ENCODE results near the gene PRRX2. TPM values are rescaled to one million over a fixed set of nuclear protein-coding genes. Genes with fewer than 3 reads are reported as not detected.
A peak's percentile ranks its signal among the peaks of the same experiment; 100 is the strongest.

The PRRX2 gene
- polyA plus RNA-seq, 1 donor (not counting 4 experiments of a cell fraction or from before 2014, with no cell fraction given) = not detected

DNA sequence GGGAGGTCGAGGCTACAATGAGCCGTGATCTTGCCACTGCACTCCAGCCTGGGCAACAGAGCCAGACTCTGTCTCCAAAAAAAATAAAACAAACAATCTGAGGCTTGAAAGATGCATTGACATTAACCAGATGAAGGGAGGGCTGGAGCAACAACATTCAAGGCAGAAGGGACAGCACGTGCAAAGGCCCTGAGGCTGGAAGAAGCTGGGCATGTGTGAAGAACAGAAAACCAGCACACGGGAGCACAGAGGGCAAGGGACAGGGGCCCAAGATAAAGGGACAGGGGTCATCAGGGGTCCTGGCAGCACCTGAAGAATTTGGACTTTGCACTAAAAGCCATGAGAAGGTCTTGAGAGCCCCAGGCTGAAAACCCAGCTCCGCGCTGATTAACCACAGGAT lies 84.1 kb downstream of the PRRX2 start:
- no peaks in the 10 kb centered on the region for H3K9me3 ChIP-seq (ENCODE audit: control insufficient read depth, low read depth, low read length)
- H3K4me3 ChIP-seq (ENCODE audit: control insufficient read depth in 2 of 3, extremely low read depth in 1 of 3, insufficient read depth in 2 of 3, low read depth in 1 of 3, low read length in 3 of 3) = no peak overlapping the region
- DNase-seq (ENCODE audit: low read depth, low spot score) = no peak
- peaks cover 0 to 3% of the 10 kb centered on the region in 2 experiments for H3K36me3 ChIP-seq (ENCODE audit: control insufficient read depth in 2 of 2, extremely low read depth in 1 of 2, insufficient read depth in 2 of 2, low read length in 2 of 2)
- no peak overlapping the region for H2AFZ ChIP-seq (ENCODE audit: control insufficient read depth, low read length)
- FAIRE-seq = no peak
- dilution Hi-C loops (cut with MboI; ENCODE audit: extremely low pct_ligation_motif_present, low sequenced_read_pairs) = no loop called here
- no peaks in the 10 kb centered on the region for H3K27me3 ChIP-seq (ENCODE audit: control insufficient read depth, extremely low read depth, insufficient read depth, low read length)
- H3K79me2 ChIP-seq (ENCODE audit: control insufficient read depth, insufficient read depth, low read length) = no peaks in the 10 kb centered on the region
- no peaks in the 10 kb centered on the region for H4K20me1 ChIP-seq (ENCODE audit: control insufficient read depth, extremely low read depth, insufficient read depth, low read length)
- H3K9me1 ChIP-seq (ENCODE audit: control insufficient read depth, extremely low read depth, insufficient read depth, low read length) = no peaks in the 10 kb centered on the region
- H3K27ac ChIP-seq (ENCODE audit: control insufficient read depth, insufficient read depth, low read length) = peak overlapping the region; percentile 45
- peaks cover 54% of the 10 kb centered on the region for H3K4me1 ChIP-seq (ENCODE audit: control insufficient read depth, extremely low read depth, insufficient read depth, low read length)
- peak overlapping the region; percentile 14 for H3K9ac ChIP-seq (ENCODE audit: control insufficient read depth, extremely low read depth, insufficient read depth, low read length)
- H3K4me2 ChIP-seq (ENCODE audit: control insufficient read depth, extremely low read depth, insufficient read depth, low read depth, low read length) = peak overlapping the region; percentile 61
- TF ChIP-seq EZH2 (IDR thresholded peaks at IDR 0.05; ENCODE audit: low read length) = no peak
- TF ChIP-seq, protein P1, sequence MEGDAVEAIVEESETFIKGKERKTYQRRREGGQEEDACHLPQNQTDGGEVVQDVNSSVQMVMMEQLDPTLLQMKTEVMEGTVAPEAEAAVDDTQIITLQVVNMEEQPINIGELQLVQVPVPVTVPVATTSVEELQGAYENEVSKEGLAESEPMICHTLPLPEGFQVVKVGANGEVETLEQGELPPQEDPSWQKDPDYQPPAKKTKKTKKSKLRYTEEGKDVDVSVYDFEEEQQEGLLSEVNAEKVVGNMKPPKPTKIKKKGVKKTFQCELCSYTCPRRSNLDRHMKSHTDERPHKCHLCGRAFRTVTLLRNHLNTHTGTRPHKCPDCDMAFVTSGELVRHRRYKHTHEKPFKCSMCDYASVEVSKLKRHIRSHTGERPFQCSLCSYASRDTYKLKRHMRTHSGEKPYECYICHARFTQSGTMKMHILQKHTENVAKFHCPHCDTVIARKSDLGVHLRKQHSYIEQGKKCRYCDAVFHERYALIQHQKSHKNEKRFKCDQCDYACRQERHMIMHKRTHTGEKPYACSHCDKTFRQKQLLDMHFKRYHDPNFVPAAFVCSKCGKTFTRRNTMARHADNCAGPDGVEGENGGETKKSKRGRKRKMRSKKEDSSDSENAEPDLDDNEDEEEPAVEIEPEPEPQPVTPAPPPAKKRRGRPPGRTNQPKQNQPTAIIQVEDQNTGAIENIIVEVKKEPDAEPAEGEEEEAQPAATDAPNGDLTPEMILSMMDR (optimal IDR thresholded peaks at IDR 0.05 in 1 of 3, IDR thresholded peaks at IDR 0.05 in 1 of 3, conservative IDR thresholded peaks at IDR 0.05 in 1 of 3; ENCODE audit: extremely low read depth in 1 of 3, insufficient read depth in 2 of 3, low read length in 3 of 3) = no peak

DNA sequence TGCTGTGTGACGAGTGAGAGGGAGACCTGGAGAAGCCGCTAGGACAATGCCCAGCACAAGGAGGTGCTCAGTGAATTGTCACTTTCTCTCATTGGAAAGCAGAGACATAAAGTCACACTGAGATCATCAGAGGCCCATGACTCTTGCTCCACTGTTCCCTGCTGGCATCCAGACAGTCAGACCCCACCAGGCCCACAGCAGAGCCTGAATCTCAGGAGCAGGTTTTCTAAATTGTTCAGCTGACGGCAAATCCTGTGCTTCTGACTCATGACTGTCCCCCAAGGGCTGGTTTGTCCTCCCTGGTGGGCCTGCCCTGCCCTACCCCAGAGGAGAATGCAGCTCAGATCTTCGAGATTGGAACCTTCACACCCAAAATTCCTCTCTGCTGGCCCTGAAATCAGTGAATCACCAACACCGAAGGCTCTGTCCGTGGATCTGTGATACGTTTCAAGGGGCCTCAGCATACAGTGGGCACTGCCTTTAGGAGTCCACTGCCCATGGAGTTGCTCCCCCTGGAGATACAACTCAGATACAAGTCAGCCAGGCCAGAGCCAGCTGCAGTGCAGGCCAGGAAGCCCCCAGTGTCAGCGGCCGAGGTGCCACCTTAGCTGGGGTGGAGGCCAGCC lies 84.7 kb downstream of the PRRX2 start:
- peak overlapping the region; percentile 45 for H3K27ac ChIP-seq (ENCODE audit: control insufficient read depth, insufficient read depth, low read length)
- FAIRE-seq (no peak), DNase-seq (ENCODE audit: low read depth, low spot score) (peak; percentile 88)
- H4K20me1 ChIP-seq (ENCODE audit: control insufficient read depth, extremely low read depth, insufficient read depth, low read length) = no peaks in the 10 kb centered on the region
- H3K4me1 ChIP-seq (ENCODE audit: control insufficient read depth, extremely low read depth, insufficient read depth, low read length) = peaks cover 53% of the 10 kb centered on the region
- dilution Hi-C loops (cut with MboI; ENCODE audit: extremely low pct_ligation_motif_present, low sequenced_read_pairs) = no loop called here
- TF ChIP-seq, protein P1 (optimal IDR thresholded peaks at IDR 0.05 in 1 of 3, IDR thresholded peaks at IDR 0.05 in 1 of 3, conservative IDR thresholded peaks at IDR 0.05 in 1 of 3; ENCODE audit: extremely low read depth in 1 of 3, insufficient read depth in 2 of 3, low read length in 3 of 3) = no peak
- no peak for TF ChIP-seq EZH2 (IDR thresholded peaks at IDR 0.05; ENCODE audit: low read length)
- H3K4me3 ChIP-seq (ENCODE audit: control insufficient read depth in 2 of 3, extremely low read depth in 1 of 3, insufficient read depth in 2 of 3, low read depth in 1 of 3, low read length in 3 of 3) = peak overlapping the region in 1 of 3 experiments; percentile 7
- no peaks in the 10 kb centered on the region for H3K9me1 ChIP-seq (ENCODE audit: control insufficient read depth, extremely low read depth, insufficient read depth, low read length)
- no peak overlapping the region for H2AFZ ChIP-seq (ENCODE audit: control insufficient read depth, low read length)
- H3K4me2 ChIP-seq (ENCODE audit: control insufficient read depth, extremely low read depth, insufficient read depth, low read depth, low read length) = peak overlapping the region; percentile 61
- H3K9ac ChIP-seq (ENCODE audit: control insufficient read depth, extremely low read depth, insufficient read depth, low read length) = peak overlapping the region; percentile 14
- H3K9me3 ChIP-seq (ENCODE audit: control insufficient read depth, low read depth, low read length) = no peaks in the 10 kb centered on the region
- H3K79me2 ChIP-seq (ENCODE audit: control insufficient read depth, insufficient read depth, low read length) = no peaks in the 10 kb centered on the region
- no peaks in the 10 kb centered on the region for H3K27me3 ChIP-seq (ENCODE audit: control insufficient read depth, extremely low read depth, insufficient read depth, low read length)
- peaks cover 0 to 3% of the 10 kb centered on the region in 2 experiments for H3K36me3 ChIP-seq (ENCODE audit: control insufficient read depth in 2 of 2, extremely low read depth in 1 of 2, insufficient read depth in 2 of 2, low read length in 2 of 2)
